Small intestine (tissue), 7 donors: Measurements from ENCODE around the gene SDSL. TPM values are rescaled to one million over a fixed set of nuclear protein-coding genes. Genes with fewer than 3 reads are reported as not detected.

ENCODE experiments used
- DNase-seq, 2 donors: peaks; one replicate each; pipeline versions ENCODE4 v3.0.0 to v3.0.0-alpha.2; 2013
- FAIRE-seq: peaks from 2 replicates; lab custom pipeline; 2012; peaks lifted over from hg19 to GRCh38; lab: Jason Lieb, UNC
- H3K27ac ChIP-seq, 3 donors: one replicate each; pipeline ENCODE4 v1.5.1; 2013; ENCODE audit warnings: low read length in 2 of 3, mild to moderate bottlenecking in 2 of 3, control low read depth in 1 of 3, inconsistent platforms in 1 of 3, low read depth in 1 of 3, moderate library complexity in 1 of 3
- H3K27me3 ChIP-seq, 3 donors: one replicate each; pipeline ENCODE4 v1.6.1; 2013; ENCODE audit warnings: low read length in 3 of 3, inconsistent platforms in 1 of 3; ENCODE audit not compliant: control insufficient read depth in 3 of 3, insufficient read depth in 3 of 3
- H3K36me3 ChIP-seq, 3 donors: one replicate each; pipeline ENCODE4 v1.6.1; 2013; ENCODE audit warnings: low read length in 3 of 3, inconsistent platforms in 1 of 3, low read depth in 1 of 3, mild to moderate bottlenecking in 1 of 3, moderate library complexity in 1 of 3; ENCODE audit not compliant: control insufficient read depth in 3 of 3, insufficient read depth in 2 of 3
- H3K4me1 ChIP-seq, 3 donors: one replicate each; pipeline ENCODE4 v1.6.1; 2013; ENCODE audit warnings: low read length in 2 of 3, inconsistent platforms in 1 of 3, low read depth in 1 of 3, mild to moderate bottlenecking in 1 of 3, moderate library complexity in 1 of 3; ENCODE audit not compliant: control insufficient read depth in 3 of 3, insufficient read depth in 2 of 3
- H3K4me3 ChIP-seq, 3 donors: one replicate each; pipeline ENCODE4 v1.5.1; 2013; ENCODE audit warnings: low read length in 3 of 3, control low read depth in 1 of 3, inconsistent platforms in 1 of 3, low read depth in 1 of 3, mild to moderate bottlenecking in 1 of 3, moderate library complexity in 1 of 3
- H3K9me3 ChIP-seq, 2 donors: one replicate each; pipeline ENCODE4 v1.6.1; 2013; ENCODE audit warnings: low read depth in 1 of 2, low read length in 1 of 2; ENCODE audit not compliant: control insufficient read depth in 2 of 2, insufficient read depth in 1 of 2
- WGBS, 3 donors: extraction: QIAGEN DNeasy Blood & Tissue Kit; methylation state at CpG; one replicate each; pipeline ENCODE4 v1.1.7; 2013; 5-methylcytosine and 5-hydroxymethylcytosine counted together
- polyA plus RNA-seq, 4 donors: library from polyadenylated mRNA; stranded (reverse) in 3 of 4; unstranded in 1 of 4; fragments of 200-250 nt in 3 of 4; fragments of 120-200 nt in 1 of 4; gene quantifications; one replicate each; pipeline versions ENCODE4 v1.2.1 to v1.2.3, GENCODE V29; 2013
- donor health status: healthy with polysubstance abuse.
- donor health status: control.
- donor health status: control.
- donor health status: Bipolar disorder and iron deficiency.
- donor health status: healthy.

SDSL gene
- polyA plus RNA-seq, 4 donors, result 21.0 to 37.6 (median 25.1) TPM

DNA sequence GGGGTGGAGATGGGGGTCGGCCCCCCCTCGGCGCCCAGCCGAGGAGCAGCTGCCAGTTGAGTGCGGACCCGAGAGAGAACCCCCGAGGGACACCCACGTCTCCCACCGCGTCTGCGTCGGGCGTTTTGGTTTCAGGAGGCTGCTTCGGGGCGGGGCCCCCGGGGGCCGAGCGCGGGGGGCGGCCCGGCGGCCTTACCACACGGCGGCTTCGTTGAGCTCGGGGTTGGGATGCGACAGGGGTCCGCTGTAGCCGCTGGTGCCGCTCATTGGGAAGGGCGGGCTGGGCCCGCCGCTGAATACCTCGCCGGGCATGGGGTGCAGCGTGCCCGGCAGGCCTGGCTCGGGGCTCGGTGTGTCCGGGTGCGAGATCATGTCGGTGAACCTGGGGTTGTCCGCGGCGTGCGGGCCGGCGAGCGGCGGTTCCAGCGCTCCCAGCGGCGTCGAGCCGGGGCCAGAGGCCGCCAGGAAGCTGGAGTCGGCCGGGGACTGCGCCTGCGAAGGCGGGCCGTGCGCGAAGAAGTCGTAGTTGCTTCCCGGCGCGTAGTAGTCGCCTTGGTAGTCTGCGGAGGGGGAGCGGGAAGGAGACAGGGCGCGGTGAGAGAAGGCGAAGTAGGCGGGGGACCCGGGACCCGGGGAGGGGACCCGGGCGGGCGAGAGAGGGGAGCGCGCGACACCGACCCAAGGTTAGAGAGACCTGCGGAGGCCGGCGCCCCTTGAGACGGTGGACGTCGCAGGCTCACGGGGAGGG is 41.0 kb downstream of the SDSL start:
- Histone ChIP-seq H3K36me3 (no peaks in the 10 kb centered on the region), H3K27me3 (peaks cover 20 to 77% (median 42%) of the 10 kb centered on the region in 3 donors), H3K4me3 (peak overlapping the region in 1 of 3 donors; percentile 16), H3K27ac (no peak overlapping the region), H3K4me1 (peaks cover 0 to 3% (median 0%) of the 10 kb centered on the region in 3 donors), H3K9me3 (no peaks in the 10 kb centered on the region)
- DNase-seq (no peak), FAIRE-seq (no peak)
- WGBS, 3 donors, result 3 to 7% (median 5%) methylated on average over 72 to 91 of the region's 91 CpGs

DNA sequence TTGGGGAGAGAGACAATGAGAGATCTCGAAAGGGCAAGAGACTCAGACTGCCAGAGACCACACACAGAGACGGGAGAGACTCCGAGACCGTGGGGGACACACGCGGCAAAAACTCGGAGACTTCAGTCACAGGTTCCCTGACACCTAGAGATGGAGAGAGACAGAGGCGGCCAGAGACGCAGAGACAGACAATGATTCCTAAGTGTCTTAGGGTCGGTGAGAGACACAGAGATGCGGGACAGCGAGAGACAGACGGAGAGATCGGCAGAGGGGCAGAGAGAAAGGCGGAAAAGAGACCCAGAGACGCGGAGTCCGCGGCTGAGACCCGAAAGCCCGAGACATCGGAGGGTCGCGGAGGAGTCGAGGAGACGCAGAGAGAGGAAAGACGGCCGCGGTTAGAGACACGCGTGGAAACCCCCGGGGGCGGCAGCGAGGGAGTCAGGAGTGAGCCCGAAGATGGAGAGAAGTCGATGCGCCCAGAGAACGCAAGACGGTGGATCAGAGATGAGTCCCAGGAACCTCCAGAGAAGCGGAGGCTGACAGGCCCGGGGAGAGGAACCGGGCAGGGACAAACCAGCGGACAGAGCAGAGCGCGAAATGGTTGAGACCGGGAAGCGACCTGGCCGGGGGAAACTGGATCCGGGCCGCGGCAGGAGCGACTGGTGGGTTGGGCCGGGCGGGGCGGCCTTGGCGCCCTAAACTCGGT is 41.7 kb downstream of the SDSL start:
- Histone ChIP-seq H3K27ac (no peak overlapping the region), H3K27me3 (peaks cover 25 to 83% (median 46%) of the 10 kb centered on the region in 3 donors), H3K4me3 (no peak overlapping the region), H3K9me3 (no peaks in the 10 kb centered on the region), H3K36me3 (no peaks in the 10 kb centered on the region), H3K4me1 (peaks cover 0 to 3% (median 0%) of the 10 kb centered on the region in 3 donors)
- no peak for FAIRE-seq
- WGBS, 3 donors, result 3 to 8% (median 7%) methylated on average over 53 to 57 of the region's 57 CpGs
- DNase-seq, result no peak

DNA sequence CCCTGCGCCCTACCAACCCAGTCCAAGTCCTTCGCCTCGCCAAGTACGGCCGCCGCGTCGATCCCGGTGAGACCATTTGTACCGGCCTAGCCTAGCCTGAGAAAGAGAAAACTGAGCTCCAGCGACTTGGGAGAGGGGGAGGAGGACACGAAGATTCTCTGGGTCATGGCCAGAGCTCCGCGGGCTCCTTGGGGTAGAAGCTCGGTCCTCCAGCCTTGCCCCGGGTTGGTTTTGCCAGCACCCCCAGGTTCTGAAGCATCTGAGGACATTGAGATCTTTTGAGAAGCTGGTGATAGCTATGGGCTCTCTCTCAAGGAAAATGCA is 42.2 kb downstream of the SDSL start:
- Histone ChIP-seq H3K27ac (no peak overlapping the region), H3K27me3 (peaks cover 30 to 86% (median 49%) of the 10 kb centered on the region in 3 donors), H3K4me1 (peaks cover 0 to 3% (median 0%) of the 10 kb centered on the region in 3 donors), H3K9me3 (no peaks in the 10 kb centered on the region), H3K4me3 (no peak overlapping the region), H3K36me3 (no peaks in the 10 kb centered on the region)
- DNase-seq, result no peak
- FAIRE-seq, result no peak
- whole genome bisulfite sequencing, 3 donors, result 4 to 7% (median 7%) methylated on average over 16 of the region's 16 CpGs

DNA sequence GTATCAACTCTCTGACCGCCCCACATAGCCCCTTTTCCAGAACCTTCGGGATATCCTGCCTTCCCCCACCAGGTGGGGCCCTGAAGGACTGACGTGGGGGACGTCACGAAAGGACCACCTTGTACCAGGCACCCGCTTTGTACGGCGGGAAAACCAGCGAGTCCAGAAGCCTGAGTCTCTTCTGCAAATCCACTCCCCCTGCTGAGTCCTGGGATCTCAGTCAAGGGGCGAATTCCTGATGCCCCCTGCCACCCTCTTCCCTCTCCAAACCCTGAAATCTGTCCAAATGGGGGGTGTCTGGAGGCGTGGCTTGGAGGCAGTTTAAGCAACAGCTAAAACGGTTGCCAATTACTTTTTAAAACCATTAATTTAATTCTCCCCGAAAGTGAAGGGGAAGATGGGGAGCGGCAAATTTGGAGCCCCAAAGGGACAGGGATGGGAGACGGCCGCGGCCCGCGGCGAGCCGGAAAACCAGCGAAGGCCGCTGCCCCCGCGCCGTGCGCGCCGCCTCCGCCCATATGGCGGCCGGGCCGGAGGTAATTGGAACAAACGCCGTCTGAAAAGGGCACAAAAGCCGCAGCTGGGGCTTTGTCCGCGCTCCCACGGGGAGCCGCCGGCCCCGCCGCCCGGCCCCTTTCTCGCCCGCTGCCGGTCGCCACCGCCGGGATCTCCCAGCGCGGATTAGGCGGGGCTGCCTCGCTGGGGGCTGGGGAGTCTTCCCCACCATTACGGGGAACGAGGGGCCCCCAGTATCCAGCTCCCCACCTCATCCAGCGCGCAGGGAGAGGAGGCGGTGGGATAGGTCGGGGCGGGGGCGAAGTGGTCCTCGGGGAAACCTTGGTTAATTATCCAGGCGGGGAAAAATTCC is 42.9 kb downstream of the SDSL start:
- Histone ChIP-seq H3K27ac (no peak overlapping the region), H3K36me3 (no peaks in the 10 kb centered on the region), H3K4me1 (peaks cover 0 to 3% (median 0%) of the 10 kb centered on the region in 3 donors), H3K27me3 (peaks cover 33 to 88% (median 55%) of the 10 kb centered on the region in 3 donors), H3K4me3 (no peak overlapping the region), H3K9me3 (no peaks in the 10 kb centered on the region)
- DNase-seq (no peak), FAIRE-seq (no peak)
- 2 to 5% (median 3%) methylated on average over 54 to 64 of the region's 64 CpGs for WGBS, 3 donors

DNA sequence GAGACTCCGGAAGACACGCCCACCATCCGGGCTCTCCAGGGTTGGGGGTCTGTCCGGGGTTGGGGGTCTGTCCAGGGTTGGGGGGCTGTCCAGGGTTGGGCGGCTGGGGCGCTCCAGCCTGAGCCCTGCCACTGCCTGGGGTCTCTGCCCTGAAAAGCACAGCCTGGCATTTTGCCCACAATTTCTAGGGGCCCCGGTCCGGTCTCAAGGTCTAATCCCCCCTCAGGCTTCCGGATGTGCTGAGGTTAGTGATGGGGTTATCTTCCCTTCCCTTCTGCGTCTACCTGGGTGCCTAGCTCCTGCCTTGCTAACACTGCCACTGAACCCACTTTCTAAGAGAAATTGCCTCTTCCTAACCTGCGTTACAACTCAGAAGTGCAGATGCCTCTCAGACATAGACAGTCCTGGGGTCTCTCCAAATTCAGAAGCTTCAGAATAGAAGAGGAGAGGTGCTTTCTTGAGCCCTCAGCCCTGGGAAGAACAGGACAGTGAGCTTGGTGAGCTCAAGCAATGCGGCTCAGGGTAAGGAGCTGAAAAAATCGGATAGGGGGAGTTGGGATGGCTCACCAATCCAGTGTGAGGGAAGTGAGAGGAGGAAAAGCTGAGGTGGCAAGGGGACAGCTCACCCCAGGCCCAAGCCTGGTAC is 43.8 kb downstream of the SDSL start:
- peaks cover 36 to 96% (median 60%) of the 10 kb centered on the region in 3 donors for H3K27me3 ChIP-seq
- no peak overlapping the region for H3K27ac ChIP-seq
- 1 to 6% (median 2%) methylated on average over 13 of the region's 13 CpGs for WGBS, 3 donors
- no peak for FAIRE-seq
- H3K4me3 ChIP-seq, result no peak overlapping the region
- peaks cover 0 to 3% (median 0%) of the 10 kb centered on the region in 3 donors for H3K4me1 ChIP-seq
- no peak for DNase-seq
- no peaks in the 10 kb centered on the region for H3K9me3 ChIP-seq
- no peaks in the 10 kb centered on the region for H3K36me3 ChIP-seq

DNA sequence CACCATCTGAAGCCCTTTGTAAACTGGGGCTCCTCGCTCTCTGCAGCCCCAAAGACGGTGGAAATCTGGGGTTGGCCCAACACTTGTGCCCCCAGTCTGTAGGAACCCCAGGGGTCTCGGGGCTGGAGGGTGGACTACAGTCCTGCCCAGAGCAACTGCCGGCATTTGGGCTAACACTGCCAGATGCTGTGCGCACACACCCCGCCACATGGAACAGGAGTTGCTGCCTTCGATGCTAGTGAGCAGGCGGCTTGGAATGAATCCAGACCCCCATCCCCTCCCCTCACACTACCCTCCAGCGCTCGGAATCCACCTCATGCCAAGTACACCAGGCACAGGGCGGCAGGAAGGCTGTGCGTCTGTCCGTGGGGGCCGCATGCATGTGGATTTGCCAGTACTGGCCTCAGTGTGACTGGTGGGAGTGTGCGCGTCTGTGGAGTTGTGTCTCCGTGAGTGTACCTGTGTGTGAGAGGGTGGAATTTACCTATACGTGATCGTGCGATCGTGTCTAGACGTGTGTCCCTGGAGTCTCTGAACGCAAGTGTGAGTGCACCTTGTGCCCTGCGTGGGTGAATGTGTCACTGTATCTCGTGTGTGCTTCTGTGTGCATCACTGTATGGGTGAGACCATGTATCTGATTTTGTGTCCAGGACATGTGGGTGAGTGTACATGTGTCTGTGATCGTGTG is 44.4 kb downstream of the SDSL start:
- H3K27me3 ChIP-seq, result peaks cover 43 to 96% (median 63%) of the 10 kb centered on the region in 3 donors
- DNase-seq (no peak), FAIRE-seq (no peak)
- peaks cover 0 to 3% (median 0%) of the 10 kb centered on the region in 3 donors for H3K4me1 ChIP-seq
- no peak overlapping the region for H3K27ac ChIP-seq
- H3K4me3 ChIP-seq, result no peak overlapping the region
- no peaks in the 10 kb centered on the region for H3K36me3 ChIP-seq
- H3K9me3 ChIP-seq, result no peaks in the 10 kb centered on the region
- WGBS, 3 donors, result 5 to 16% (median 10%) methylated on average over 26 of the region's 26 CpGs

DNA sequence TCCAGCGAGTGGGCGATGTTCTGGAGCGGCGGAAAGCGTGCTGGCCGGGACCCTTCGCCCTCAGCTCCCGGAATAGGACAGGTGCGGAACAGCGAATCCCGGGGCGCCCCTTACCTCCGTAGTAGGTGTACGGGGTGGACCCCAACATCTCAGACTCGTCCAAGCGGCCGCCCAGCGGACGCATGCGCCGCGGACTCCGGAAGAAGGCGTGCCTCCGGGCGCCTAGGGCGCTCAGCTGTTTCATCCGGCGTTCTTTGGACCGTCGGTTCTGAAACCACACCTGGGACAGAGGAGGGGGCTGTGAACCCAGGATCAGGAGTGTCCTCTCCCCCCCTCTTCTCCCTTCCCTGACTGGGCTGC is 44.9 kb downstream of the SDSL start:
- 3 to 8% (median 6%) methylated on average over 28 to 31 of the region's 31 CpGs for WGBS, 3 donors
- FAIRE-seq (no peak), DNase-seq (no peak)

More for the DNA sequence above, 44.9 kb downstream of the SDSL start:
- peaks cover 46 to 97% (median 69%) of the 10 kb centered on the region in 3 donors for H3K27me3 ChIP-seq
- H3K4me3 ChIP-seq, result peak overlapping the region; percentile 16 to 22 (median 22)
- no peak overlapping the region for H3K27ac ChIP-seq
- peaks cover 0 to 3% (median 0%) of the 10 kb centered on the region in 3 donors for H3K4me1 ChIP-seq
- H3K9me3 ChIP-seq, result no peaks in the 10 kb centered on the region
- H3K36me3 ChIP-seq, result no peaks in the 10 kb centered on the region
